Endothelial cell of umbilical vein (primary cell): ENCODE data around the gene C17orf113. TPM values are rescaled to one million over a fixed set of nuclear protein-coding genes. Genes with fewer than 3 reads are reported as not detected.

Experiments
- BruUV-seq: library from RNA; stranded (reverse); fragments of 400-500 nt; replicated peaks from 2 replicates; lab custom pipeline; 2021; lab: Mats Ljungman, UMichigan
- CTCF ChIA-PET: fragments of 300-600, 350-600 bp; sonication (Branson Sonifier 250); formaldehyde crosslinking; loops from one replicate; lab custom pipeline; 2021; ENCODE audit warnings: antibody characterized with exemption, inconsistent platforms; lab: Charles Lee
- POLR2A ChIA-PET: fragments of 300-600, 350-600 bp; sonication (Branson Sonifier 250); formaldehyde crosslinking; loops from one replicate; lab custom pipeline; 2021; ENCODE audit warnings: antibody characterized with exemption, inconsistent platforms; lab: Charles Lee
- DNase-seq: peaks from one replicate; pipeline ENCODE4 v3.0.0-alpha.2; 2011; ENCODE audit warnings: low read depth, low spot score
- FAIRE-seq: peaks from 2 replicates; lab custom pipeline; 2011; peaks lifted over from hg19 to GRCh38; lab: Jason Lieb, UNC
- H2AFZ ChIP-seq: 2 replicates; pipeline ENCODE4 v1.6.0; 2012; ENCODE audit warnings: low read depth, low read length, control low read depth, inconsistent platforms
- H3K27ac ChIP-seq: 2 replicates; pipeline ENCODE4 v1.5.1; 2011; ENCODE audit warnings: low read depth, mild to moderate bottlenecking, control low read depth, low read length, moderate library complexity; ENCODE audit not compliant: insufficient read depth
- H3K27me3 ChIP-seq, 2 experiments: 2 replicates each; pipeline versions ENCODE4 v1.6.0 to v1.6.1; 2011; ENCODE audit warnings: low read length in 2 of 2, mixed read lengths in 1 of 2; ENCODE audit not compliant: control insufficient read depth in 2 of 2, insufficient read depth in 2 of 2
- H3K36me3 ChIP-seq, 2 experiments: 2 replicates in 1 of 2; 3 replicates in 1 of 2; pipeline ENCODE4 v1.5.1; 2011; ENCODE audit warnings: low read length in 2 of 2, mild to moderate bottlenecking in 1 of 2, moderate library complexity in 1 of 2; ENCODE audit not compliant: control insufficient read depth in 2 of 2, insufficient read depth in 2 of 2; ENCODE audit errors: extremely low read depth in 1 of 2
- H3K4me1 ChIP-seq: 3 replicates; pipeline ENCODE4 v1.5.1; 2011; ENCODE audit warnings: mild to moderate bottlenecking, low read length; ENCODE audit not compliant: control insufficient read depth, insufficient read depth; ENCODE audit errors: extremely low read depth
- H3K4me2 ChIP-seq: 2 replicates; pipeline ENCODE4 v1.6.1; 2011; ENCODE audit warnings: low read length, control low read depth, mixed read lengths; ENCODE audit not compliant: insufficient read depth
- H3K4me3 ChIP-seq, 3 experiments: fragments of 200-600 bp in 1 of 3; sonication (generic), shearing (Covaris generic) in 1 of 3; replicated peaks in 1 of 3; 2 replicates each; pipeline ENCODE4 v1.5.1; 2011 to 2016; ENCODE audit warnings: control low read depth in 3 of 3, low read length in 3 of 3, mild to moderate bottlenecking in 2 of 3, inconsistent platforms in 1 of 3, low read depth in 1 of 3, moderate library complexity in 1 of 3; ENCODE audit not compliant: insufficient read depth in 1 of 3
- H3K79me2 ChIP-seq: 2 replicates; pipeline ENCODE4 v1.6.0; 2012; ENCODE audit warnings: low read length, inconsistent platforms; ENCODE audit not compliant: control insufficient read depth, insufficient read depth
- H3K9ac ChIP-seq: replicated peaks from 2 replicates; pipeline ENCODE3; 2011; ENCODE audit warnings: low read length, control low read depth; ENCODE audit not compliant: insufficient read depth; ENCODE audit errors: extremely low read depth
- H3K9me1 ChIP-seq: replicated peaks from 3 replicates; pipeline ENCODE4 v1.6.0; 2011; ENCODE audit warnings: mild to moderate bottlenecking, low read length; ENCODE audit not compliant: control insufficient read depth, insufficient read depth; ENCODE audit errors: extremely low read depth
- H3K9me3 ChIP-seq: replicated peaks from 2 replicates; pipeline ENCODE4 v1.5.1; 2012; ENCODE audit warnings: low read length, inconsistent platforms; ENCODE audit not compliant: control insufficient read depth, insufficient read depth
- H4K20me1 ChIP-seq: replicated peaks from 2 replicates; pipeline ENCODE3; 2011; ENCODE audit warnings: mild to moderate bottlenecking, low read length; ENCODE audit not compliant: control insufficient read depth, insufficient read depth; ENCODE audit errors: extremely low read depth
- CTCF ChIP-seq, 2 donors: IDR thresholded peaks; 1 replicate in 1 of 2; 2 replicates in 1 of 2; pipeline ENCODE4 v1.5.1; 2011; ENCODE audit warnings: low read length in 2 of 2, mild to moderate bottlenecking in 2 of 2, moderate library complexity in 2 of 2, control low read depth in 1 of 2, inconsistent platforms in 1 of 2, low read depth in 1 of 2; ENCODE audit not compliant: insufficient read depth in 1 of 2; ENCODE audit errors: extremely low read depth in 1 of 2
- EZH2 ChIP-seq: IDR thresholded peaks from 2 replicates; pipeline ENCODE4 v1.6.1; 2012; ENCODE audit warnings: borderline replicate concordance, low read depth, mild to moderate bottlenecking, moderate library complexity, low read length, inconsistent platforms; ENCODE audit not compliant: severe bottlenecking
- FOS ChIP-seq: IDR thresholded peaks from 2 replicates; pipeline ENCODE4 v1.6.1; 2011; ENCODE audit warnings: mild to moderate bottlenecking, low read length, moderate library complexity, borderline replicate concordance; ENCODE audit not compliant: insufficient read depth
- GATA2 ChIP-seq: IDR thresholded peaks from 2 replicates; pipeline ENCODE4 v1.7.0; 2011; ENCODE audit warnings: low read depth, mild to moderate bottlenecking, moderate library complexity, mixed read lengths, low read length; ENCODE audit not compliant: insufficient read length, insufficient read depth
- JUN ChIP-seq: IDR thresholded peaks from 2 replicates; pipeline ENCODE4 v1.6.1; 2011; ENCODE audit warnings: borderline replicate concordance, low read depth; ENCODE audit not compliant: insufficient read length, insufficient read depth
- MAX ChIP-seq: IDR thresholded peaks from 2 replicates; pipeline ENCODE4 v1.6.1; 2011; ENCODE audit not compliant: insufficient read depth, insufficient read length
- MYC ChIP-seq: IDR thresholded peaks from one replicate; pipeline ENCODE4 v1.6.1; 2011; ENCODE audit warnings: mild to moderate bottlenecking, low read depth, low read length
- POLR2A ChIP-seq: IDR thresholded peaks from 2 replicates; pipeline ENCODE4 v1.6.1; 2012; ENCODE audit warnings: low read depth, mild to moderate bottlenecking, control low read depth, low read length
- POLR2AphosphoS5 ChIP-seq: IDR thresholded peaks from 2 replicates; pipeline ENCODE4 v1.6.1; 2012; ENCODE audit warnings: low read depth, mild to moderate bottlenecking, control low read depth, low read length, moderate library complexity; ENCODE audit not compliant: insufficient read depth
- dilution Hi-C: fragments of 300-500 bp; cut with MboI; formaldehyde crosslinking; loops from one replicate; pipeline ENCODE4 v1.15.0; 2019; ENCODE audit warnings: low sequenced_read_pairs; ENCODE audit not compliant: extremely low pct_ligation_motif_present
- intact Hi-C: fragments of 100-400 bp; cut with micrococcal nuclease; formaldehyde crosslinking; loops from one replicate; pipeline ENCODE4 v1.10.0; 2022
- polyA plus RNA-seq, 4 experiments: library from polyadenylated mRNA; depleted of rRNA in 3 of 4; stranded (reverse) in 3 of 4; unstranded in 1 of 4; fragments of >200 nt; gene quantifications; 2 replicates each; pipeline versions ENCODE4 v1.2.1 to v1.2.3, GENCODE V29; 2011 to 2012; ENCODE audit warnings: missing spikeins in 1 of 4
- total RNA-seq: library from RNA; stranded (reverse); gene quantifications from 2 replicates; pipeline ENCODE4 v1.2.3, GENCODE V29; 2021

The C17orf113 gene
- total and polyA plus RNA-seq, 2 donors (not counting 3 experiments of a cell fraction or from before 2014, with no cell fraction given): 0.20 to 0.30 TPM

GRCh38 chr17:42039794-42040763, 10.3 kb downstream of the C17orf113 start:
- no peaks in the 10 kb centered on the region for H3K9me3 ChIP-seq
- H3K4me2 ChIP-seq: peak overlapping the region; percentile 47
- POLR2A ChIA-PET: interaction anchor here (0.7 kb wide), 1 partner anchor 29 kb away, joined by 4 read pairs; no protein-coding TSS in a partner anchor
- no peaks in the 10 kb centered on the region for H3K9me1 ChIP-seq
- CTCF ChIA-PET: interaction anchor here (0.7 to 3.2 kb wide), 13 partner anchors 9 to 182 kb away, joined by 3 to 21 read pairs (median 5); partner anchors contain the start of genes DHX58 and NKIRAS2
- TF ChIP-seq POLR2AphosphoS5 (no peak), MYC (no peak), JUN (no peak), MAX (no peak), EZH2 (no peak), GATA2 (no peak), FOS (no peak), POLR2A (no peak), CTCF (IDR thresholded peaks at IDR 0.05; ENCODE audit: extremely low read depth in 1 of 2, insufficient read depth in 1 of 2, low read depth in 1 of 2, low read length in 2 of 2) (no peak)
- no TSS peak for BruUV-seq
- no peak overlapping the region for H3K9ac ChIP-seq
- FAIRE-seq: no peak
- H3K36me3 ChIP-seq: no peaks in the 10 kb centered on the region
- no peaks in the 10 kb centered on the region for H3K27me3 ChIP-seq
- H4K20me1 ChIP-seq: no peaks in the 10 kb centered on the region
- H3K79me2 ChIP-seq: no peaks in the 10 kb centered on the region
- no peak overlapping the region for H3K27ac ChIP-seq
- dilution Hi-C loops (no loop called here), intact Hi-C loops (no loop called here)
- no peaks in the 10 kb centered on the region for H3K4me1 ChIP-seq
- no peak for DNase-seq
- H2AFZ ChIP-seq: peak overlapping the region; percentile 81
- peak overlapping the region in 1 of 3 experiments; percentile 23 for H3K4me3 ChIP-seq
